ENCODE data around the gene REV1.

- TF ChIP-seq CREB1 (CRISPR knock-in tag; IDR thresholded peaks at IDR 0.05): no peak
- TF ChIP-seq CTCF (IDR thresholded peaks at IDR 0.05): no peak
- no peak for TF ChIP-seq NR2C2 (CRISPR knock-in tag; IDR thresholded peaks at IDR 0.05)
- TF ChIP-seq NFYB (CRISPR knock-in tag; conservative IDR thresholded peaks at IDR 0.05; ENCODE audit: low read depth): no peak
- TF ChIP-seq ZNF263 (CRISPR knock-in tag; IDR thresholded peaks at IDR 0.05; ENCODE audit: low read depth): no peak
- TF ChIP-seq USF2 (CRISPR knock-in tag; IDR thresholded peaks at IDR 0.05): no peak
- TF ChIP-seq MAX (CRISPR knock-in tag; IDR thresholded peaks at IDR 0.05): no peak
- no peak for TF ChIP-seq TEAD1 (CRISPR knock-in tag; IDR thresholded peaks at IDR 0.05)
- no peak for TF ChIP-seq ZNF423 (CRISPR knock-in tag; IDR thresholded peaks at IDR 0.05)
Measured at GRCh38 chr2:99420751-99421299, 69.0 kb downstream of the REV1 start.

All from WTC11 (cell line).